Activated CD8-positive, alpha-beta memory T cell treated with anti-CD3 and anti-CD28 coated beads, Interleukin-2, amount 10 ng/mL, durations not matched to agents 7 days and 5 days (primary cell): ENCODE data around the gene CALR. TPM values are rescaled to one million over a fixed set of nuclear protein-coding genes. Genes with fewer than 3 reads are reported as not detected.

Experiments used
- microRNA-seq: library from miRNA; unstranded; fragments of <30 nt; microRNA quantifications from one replicate; pipeline ENCODE4 v1.2.0, GENCODE V29; 2022
- total RNA-seq, 2 experiments: library from RNA; stranded (reverse); gene quantifications; one replicate each; pipeline ENCODE4 v1.2.3, GENCODE V29; 2021

Gene CALR
- total RNA-seq, 2 experiments from 2014 or later = 745 to 898 TPM

Small RNA genes lying within 50 kb of the gene (microRNA-seq; reads per million reads assigned to microRNA genes)
- not detected for gene MIR5695
- 4.7 reads per million, percentile 11 among the genes with 10 or more reads in this experiment for gene MIR6515

Other genes starting within 250 kb of the CALR start
- 1 to 10 TPM; 5.2 to 6.3 TPM for gene FBXW9, start 242.0 kb upstream of the CALR start, total RNA-seq
- gene TNPO2, start 214.7 kb upstream of the CALR start, total RNA-seq = 100 to 1,000 TPM; 101 to 104 TPM
- 100 to 1,000 TPM; 195 to 239 TPM for gene TRIR, start 203.9 kb upstream of the CALR start, total RNA-seq
- 10 to 100 TPM; 68.6 to 84.1 TPM for gene GET3, start 201.1 kb upstream of the CALR start, total RNA-seq
- gene BEST2, start 186.8 kb upstream of the CALR start, total RNA-seq = not detected
- gene HOOK2, start 163.1 kb upstream of the CALR start, total RNA-seq = 10 to 100 TPM; 16.6 to 18.2 TPM
- gene JUNB, start 147.1 kb upstream of the CALR start, total RNA-seq = 100 to 1,000 TPM; 142 to 191 TPM
- 100 to 1,000 TPM; 168 to 218 TPM for gene PRDX2, start 136.8 kb upstream of the CALR start, total RNA-seq
- 10 to 100 TPM; 27.9 to 29.8 TPM for gene THSD8, start 136.5 kb upstream of the CALR start, total RNA-seq
- 10 to 100 TPM; 53.4 to 58.8 TPM for gene RNASEH2A, start 132.0 kb upstream of the CALR start, total RNA-seq
- gene RTBDN, start 104.0 kb upstream of the CALR start, total RNA-seq = not detected
- gene MAST1, start 100.1 kb upstream of the CALR start, total RNA-seq = 1 to 10 TPM in 1 of 2 experiments, under 1 TPM in 1; 0.67 to 2.5 TPM
- gene DNASE2, start 57.2 kb upstream of the CALR start, total RNA-seq = 10 to 100 TPM; 32.5 to 34.1 TPM
- gene KLF1, start 51.4 kb upstream of the CALR start, total RNA-seq = under 1 TPM; 0.29 to 0.45 TPM
- gene GCDH, start 47.4 kb upstream of the CALR start, total RNA-seq = 10 to 100 TPM; 38.7 to 46.1 TPM
- 1 to 10 TPM; 2.2 to 2.5 TPM for gene SYCE2, start 19.3 kb upstream of the CALR start, total RNA-seq
- 100 to 1,000 TPM in 1 of 2 experiments, 10 to 100 TPM in 1; 96.6 to 131 TPM for gene FARSA, start 4.9 kb upstream of the CALR start, total RNA-seq
- gene RAD23A, start 7.3 kb downstream of the CALR start, total RNA-seq = 100 to 1,000 TPM; 164 to 168 TPM
- gene GADD45GIP1, start 18.6 kb downstream of the CALR start, total RNA-seq = 10 to 100 TPM; 23.9 to 24.9 TPM
- gene DAND5, start 31.0 kb downstream of the CALR start, total RNA-seq = under 1 TPM; 0.21 to 0.26 TPM
- under 1 TPM; 0.21 to 0.32 TPM for gene NFIX, start 56.9 kb downstream of the CALR start, total RNA-seq
- gene LYL1, start 164.2 kb downstream of the CALR start, total RNA-seq = under 1 TPM; 0.49 to 0.64 TPM
- 10 to 100 TPM; 43.2 to 50.2 TPM for gene TRMT1, start 178.1 kb downstream of the CALR start, total RNA-seq
- 10 to 100 TPM; 82.2 to 96.0 TPM for gene NACC1, start 179.7 kb downstream of the CALR start, total RNA-seq
- 10 to 100 TPM; 58.6 to 70.1 TPM for gene STX10, start 211.8 kb downstream of the CALR start, total RNA-seq
- 100 to 1,000 TPM; 148 to 209 TPM for gene IER2, start 211.8 kb downstream of the CALR start, total RNA-seq